HG03354 (cell line): ENCODE data around the gene PSMB10.

Experiments
- ATAC-seq: cut with Tn5 transposase; IDR thresholded peaks from one replicate; pipeline ENCODE4 v1.9.1; 2021; ENCODE audit warnings: mild to moderate bottlenecking; ENCODE audit not compliant: unreplicated experiment, poor library complexity, severe bottlenecking

The PSMB10 gene

DNA sequence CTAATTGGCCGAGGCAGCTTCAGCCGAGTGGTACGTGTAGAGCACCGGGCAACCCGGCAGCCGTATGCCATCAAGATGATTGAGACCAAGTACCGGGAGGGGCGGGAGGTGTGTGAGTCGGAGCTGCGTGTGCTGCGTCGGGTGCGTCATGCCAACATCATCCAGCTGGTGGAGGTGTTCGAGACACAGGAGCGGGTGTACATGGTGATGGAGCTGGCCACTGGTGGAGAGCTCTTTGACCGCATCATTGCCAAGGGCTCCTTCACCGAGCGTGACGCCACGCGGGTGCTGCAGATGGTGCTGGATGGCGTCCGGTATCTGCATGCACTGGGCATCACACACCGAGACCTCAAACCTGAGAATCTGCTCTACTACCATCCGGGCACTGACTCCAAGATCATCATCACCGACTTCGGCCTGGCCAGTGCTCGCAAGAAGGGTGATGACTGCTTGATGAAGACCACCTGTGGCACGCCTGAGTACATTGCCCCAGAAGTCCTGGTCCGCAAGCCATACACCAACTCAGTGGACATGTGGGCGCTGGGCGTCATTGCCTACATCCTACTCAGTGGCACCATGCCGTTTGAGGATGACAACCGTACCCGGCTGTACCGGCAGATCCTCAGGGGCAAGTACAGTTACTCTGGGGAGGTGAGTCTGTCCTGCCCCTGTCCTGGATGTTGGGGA, 27.5 kb downstream of the PSMB10 start:
- no peak for ATAC-seq

DNA sequence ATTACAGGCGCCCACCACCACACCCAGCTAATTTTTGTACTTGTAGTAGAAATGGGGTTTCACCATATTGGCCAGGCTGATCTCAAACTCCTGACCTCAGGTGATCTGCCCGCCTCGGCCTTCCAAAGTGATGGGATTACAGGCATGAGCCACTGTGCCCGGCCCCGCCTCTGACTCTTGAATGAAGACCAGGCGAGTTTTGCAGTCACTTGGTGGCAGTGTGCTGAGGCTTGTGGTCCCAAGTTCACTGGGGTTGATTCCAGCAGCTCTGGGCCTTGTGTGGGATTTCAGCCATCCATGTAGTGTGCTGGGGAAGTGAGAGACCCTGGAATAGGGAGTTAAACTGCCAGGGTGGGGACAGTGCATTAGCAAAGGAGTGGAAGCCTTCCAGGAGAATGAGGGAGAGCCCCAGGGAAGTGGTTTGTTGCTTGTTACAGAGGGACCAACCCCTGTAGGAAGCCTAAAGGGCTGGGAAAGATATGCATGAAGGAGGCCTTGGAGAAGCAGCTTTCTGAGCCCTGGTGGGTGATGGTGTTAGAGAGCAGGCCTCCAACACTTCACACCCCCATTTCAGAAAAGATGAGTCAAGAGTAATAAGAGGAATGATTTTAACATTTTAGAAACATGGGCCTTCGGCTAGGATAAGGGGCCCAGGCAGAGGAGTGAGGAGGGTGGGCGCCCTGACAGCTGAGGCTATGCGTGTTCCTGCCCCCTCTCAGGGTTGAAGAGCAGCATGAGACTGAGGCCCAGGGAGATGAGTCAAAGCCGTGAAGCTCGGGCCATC, 29.1 kb downstream of the PSMB10 start:
- ATAC-seq: no peak

DNA sequence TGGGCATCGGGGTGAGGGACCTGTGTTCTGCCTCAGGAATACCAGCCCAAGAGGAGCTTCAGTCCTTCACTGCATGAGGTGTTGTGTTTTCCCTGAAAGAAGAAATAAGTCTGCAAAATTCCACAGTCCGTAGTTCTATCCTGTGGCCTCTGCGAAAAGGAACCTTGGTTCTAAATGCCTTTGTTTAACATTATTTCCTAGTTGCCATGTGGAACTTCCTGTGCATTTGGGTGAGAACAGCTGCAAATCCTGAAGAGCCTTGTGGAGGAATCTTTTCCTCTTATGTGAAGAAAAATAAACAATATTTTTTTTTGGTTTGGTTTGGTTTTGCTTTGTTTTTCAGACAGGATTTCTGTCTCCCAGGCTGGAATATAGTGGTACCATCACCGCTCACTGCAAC, 33.8 kb downstream of the PSMB10 start:
- no peak for ATAC-seq

DNA sequence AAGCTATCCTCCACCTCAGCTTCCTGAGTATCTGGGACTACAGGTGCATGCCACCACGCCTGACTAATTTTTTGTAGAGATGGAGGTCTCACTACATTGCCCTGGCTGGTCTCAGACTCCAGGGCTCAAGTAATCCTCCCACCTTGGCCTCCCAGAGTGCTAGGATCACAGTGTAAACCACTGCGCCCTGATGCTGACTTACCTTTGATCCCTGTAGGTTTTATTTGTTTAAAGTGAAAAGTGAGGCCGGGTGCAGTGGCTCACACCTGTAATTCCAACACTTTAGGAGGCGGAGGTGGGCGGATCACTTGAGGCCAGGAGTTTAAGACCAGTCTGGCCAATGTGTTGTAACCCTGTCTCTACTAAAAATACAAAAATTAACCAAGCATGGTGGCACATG, 34.9 kb downstream of the PSMB10 start:
- no peak for ATAC-seq

DNA sequence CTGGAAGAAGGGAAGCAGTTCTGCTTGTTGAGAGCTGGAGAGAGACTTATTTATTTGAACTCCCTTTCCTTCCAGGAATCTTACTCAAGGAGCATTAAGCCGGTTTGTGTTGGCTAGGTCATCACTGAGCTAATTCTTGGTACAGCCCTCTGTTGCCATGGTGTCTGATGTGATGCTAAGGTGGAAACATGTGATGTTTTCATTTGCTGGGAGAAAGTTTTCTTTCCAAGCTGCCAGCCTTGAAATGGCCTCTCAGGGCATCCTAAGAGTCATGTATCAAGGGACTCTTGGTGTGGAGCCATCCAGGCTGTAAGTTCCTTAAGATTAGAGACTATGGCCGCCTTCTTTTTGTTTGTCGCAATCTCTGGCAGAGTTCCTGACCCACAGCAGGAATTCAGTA, 39.4 kb downstream of the PSMB10 start:
- ATAC-seq: no peak

DNA sequence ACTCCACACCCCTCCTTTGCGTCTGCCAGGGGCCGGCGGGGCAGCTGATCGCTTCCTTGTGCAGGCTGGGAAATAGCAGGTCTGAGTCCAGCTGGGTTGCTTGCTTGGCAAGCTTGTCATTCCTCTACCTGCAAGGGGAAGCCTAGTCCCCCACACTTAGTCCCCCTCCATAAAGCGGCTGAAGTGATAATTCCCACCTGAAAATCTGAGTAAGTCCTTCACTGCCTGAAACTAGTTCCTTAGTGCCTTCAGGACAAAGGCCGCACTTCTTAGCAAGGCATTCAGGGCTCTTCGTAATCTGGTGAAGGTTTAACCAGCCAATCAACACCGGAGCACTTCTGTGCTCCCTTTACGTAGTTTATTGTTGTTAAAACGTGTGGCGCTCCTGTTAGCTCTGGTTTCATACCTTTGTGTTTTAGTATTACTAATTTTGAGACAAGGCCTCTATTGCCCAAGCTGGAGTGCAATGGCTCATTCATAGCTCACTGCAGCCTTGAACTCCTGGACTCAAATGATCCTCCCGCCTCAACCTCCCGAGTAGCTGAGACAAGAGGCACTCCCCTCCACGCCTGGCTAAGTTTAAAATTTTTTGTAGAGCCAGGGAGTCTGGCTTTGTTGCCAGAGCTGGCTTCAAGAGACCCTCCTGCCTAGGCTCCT, 42.8 kb downstream of the PSMB10 start:
- ATAC-seq: no peak

DNA sequence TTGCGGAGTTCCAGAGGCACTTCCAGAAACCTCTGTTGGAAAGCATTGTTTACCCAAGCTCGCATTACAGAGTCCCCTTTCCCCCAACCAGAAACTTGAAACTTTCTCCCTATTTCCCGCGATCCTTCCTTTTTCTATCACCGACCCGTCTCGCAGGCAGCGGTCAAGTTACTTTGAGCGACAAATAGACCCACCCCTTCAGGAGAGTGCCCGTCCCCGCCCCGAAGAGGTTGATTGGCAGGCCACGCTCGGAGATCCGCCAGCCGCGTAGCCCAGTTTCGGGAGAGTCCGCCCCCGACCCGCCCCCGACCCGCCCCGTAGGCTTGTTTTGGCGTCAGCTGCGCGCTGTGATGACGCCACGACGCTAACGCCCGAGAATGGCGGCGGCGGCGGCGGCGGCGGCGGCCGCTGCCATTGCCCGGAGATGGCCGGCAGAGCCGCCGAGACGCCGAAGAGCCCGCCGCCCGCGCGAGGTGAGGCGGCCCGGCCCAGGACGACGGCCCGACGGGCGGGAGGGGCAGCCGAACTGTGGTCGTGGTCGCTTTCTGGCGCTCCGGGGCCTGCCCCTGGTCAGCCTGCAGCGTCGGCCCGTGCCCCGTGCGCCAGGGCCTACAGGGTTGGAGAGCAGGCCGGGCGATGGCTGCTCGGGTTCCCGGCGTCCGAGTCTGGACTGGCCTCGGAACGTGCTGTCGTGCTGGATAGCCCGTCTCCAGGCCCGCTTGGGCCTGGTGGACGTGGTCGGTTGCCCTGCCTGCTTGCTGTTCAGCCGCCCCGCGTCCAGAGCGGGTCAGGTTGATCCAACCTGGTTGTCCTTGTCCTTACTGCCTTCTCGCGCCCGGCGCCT, 43.5 kb downstream of the PSMB10 start, which contains the start of gene PSKH1:
Gene PSKH1 (plus strand): TSS at position 356 of the 844 bp plus-strand sequence. CDS start 15,496 bp downstream, outside the sequence.
- ATAC-seq: peak; percentile 94

DNA sequence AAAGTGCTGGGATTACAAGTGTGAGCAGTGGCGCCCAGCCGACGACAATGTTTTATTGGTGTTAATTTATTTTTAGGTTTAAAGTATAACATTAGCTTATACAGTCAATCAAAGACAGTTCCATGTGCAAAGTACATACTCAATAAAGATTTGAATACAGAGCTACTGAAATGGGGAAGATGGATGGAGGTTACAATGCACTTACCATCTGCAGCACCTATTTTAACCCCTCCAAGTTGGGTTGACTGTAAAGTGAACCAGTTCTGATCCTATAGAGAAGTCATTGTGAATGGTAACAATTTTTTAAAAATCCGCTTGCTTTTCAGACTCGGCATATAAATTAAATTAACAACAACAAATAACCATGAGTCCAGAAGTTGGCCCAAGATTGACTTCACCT, 44.3 kb downstream of the PSMB10 start:
- ATAC-seq: no peak

DNA sequence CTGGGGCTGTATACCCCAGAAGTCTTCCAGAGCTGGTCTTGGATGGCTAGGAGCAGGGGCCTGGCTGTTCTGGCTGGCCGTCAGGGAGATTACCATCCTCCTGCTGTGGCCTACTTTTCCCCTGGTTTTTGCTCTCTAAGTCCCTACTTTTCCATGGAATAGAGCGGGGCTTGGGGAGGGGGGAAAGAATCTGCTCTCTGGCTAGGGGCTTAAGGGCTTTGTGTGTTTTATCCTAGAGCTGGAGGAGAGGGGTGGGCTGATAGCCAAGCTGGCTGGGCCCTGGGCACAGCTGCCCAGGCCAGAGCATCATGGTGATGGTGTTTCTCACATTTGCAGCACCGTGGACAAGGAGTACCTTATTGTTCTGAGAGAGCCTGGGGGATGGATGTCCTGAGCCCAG, 48.3 kb downstream of the PSMB10 start:
- no peak for ATAC-seq

DNA sequence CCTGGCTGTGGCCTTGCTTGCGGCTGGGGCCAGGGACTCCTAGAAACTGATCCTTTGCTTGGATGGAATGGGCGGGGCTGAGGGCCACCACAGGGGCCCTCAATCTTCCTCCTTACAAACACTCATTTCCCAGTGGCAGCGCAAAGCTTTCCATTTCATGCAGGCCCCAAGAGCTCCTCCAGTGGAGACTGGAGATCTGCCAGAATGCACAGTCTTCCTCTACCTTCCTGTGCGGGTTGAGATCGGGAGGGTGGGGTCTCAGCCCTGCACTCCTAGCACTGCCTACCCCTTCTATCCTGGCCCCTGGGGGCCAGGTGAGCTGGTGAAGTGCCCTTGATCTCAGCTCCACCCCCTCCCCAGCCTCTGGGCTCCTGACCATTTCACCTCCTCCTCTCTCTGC, 50.3 kb downstream of the PSMB10 start:
- ATAC-seq: no peak

DNA sequence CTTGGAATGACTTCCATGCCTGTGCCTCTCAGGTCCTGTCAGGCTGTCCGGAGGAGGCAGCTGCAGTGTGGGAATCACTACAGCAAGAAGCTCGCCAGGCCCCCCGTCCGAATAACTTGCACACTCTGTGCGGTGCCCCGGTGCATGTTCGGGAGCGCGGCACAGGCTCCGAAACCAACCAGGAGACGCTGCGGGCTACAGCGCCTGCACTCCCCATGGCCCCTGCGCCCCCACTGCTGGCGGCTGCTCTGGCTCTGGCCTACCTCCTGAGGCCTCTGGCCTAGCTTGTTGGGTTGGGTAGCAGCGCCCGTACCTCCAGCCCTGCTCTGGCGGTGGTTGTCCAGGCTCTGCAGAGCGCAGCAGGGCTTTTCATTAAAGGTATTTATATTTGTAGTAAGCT, 50.7 kb downstream of the PSMB10 start:
- no peak for ATAC-seq

DNA sequence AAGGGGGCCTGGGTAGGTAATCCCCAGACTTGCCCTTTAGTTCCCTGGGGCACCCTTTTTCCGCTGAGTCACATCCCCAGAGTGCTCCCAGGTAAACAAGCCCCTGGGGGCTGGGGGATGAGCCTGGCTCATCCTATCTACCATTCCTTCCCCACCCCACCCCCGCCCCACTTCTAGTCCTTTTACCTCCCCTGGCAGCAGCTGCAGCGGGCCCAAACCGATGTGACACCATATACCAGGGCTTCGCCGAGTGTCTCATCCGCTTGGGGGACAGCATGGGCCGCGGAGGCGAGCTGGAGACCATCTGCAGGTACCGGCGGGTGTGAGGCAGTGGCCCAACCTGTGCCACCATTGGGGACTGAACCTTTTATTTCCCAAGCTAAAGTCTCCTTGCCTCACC, 51.1 kb downstream of the PSMB10 start:
- ATAC-seq: no peak

DNA sequence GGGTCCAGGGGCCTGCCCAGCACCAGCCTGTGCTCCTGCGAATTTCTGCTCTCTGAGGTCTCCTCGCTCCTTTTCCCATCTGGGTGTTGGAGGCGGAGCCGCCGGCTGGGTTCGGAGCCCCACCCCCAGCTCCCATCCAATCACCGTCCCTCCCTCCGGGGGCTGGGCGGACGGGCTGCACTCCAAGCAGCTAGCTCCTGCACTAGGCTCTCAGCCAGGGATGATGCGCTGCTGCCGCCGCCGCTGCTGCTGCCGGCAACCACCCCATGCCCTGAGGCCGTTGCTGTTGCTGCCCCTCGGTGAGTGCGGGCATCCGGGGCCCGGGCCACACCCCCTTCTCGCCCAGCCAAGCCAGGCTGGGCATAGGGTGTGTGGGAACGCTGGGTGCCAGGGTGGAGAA, 52.0 kb downstream of the PSMB10 start, which contains the start of gene NRN1L:
Gene NRN1L (plus strand): TSS at position 202 of the 400 bp plus-strand sequence. CDS start 19 bp downstream, at position 221.
- no peak for ATAC-seq
